OCI-M1 (cell line): ENCODE results near the gene RTCA.
"Not testable (repeated sequence)": the region's sequence is repeated elsewhere in the genome, so short reads cannot be mapped to it uniquely, and the experiment has no call there.

Experiments
- DNase-seq: peaks from one replicate; lab custom pipeline; 2025; lab: John Stamatoyannopoulos, UW

RTCA gene

GRCh38 chr1:100265931-100266740, at the start of gene RTCA:
Gene RTCA (plus strand): TSS chr1:100266216. CDS start chr1:100266376, 160 bp downstream.
- peak; percentile 98 for DNase-seq

GRCh38 chr1:100217834-100218233, 48.2 kb upstream of the RTCA start:
- DNase-seq: no peak

GRCh38 chr1:100219457-100219856, 46.6 kb upstream of the RTCA start:
- no peak for DNase-seq

- DNase-seq: peak; percentile 23
These were observed 46.1 kb upstream of the RTCA start for GRCh38 chr1:100219883-100220282.

GRCh38 chr1:100222428-100222827, 43.6 kb upstream of the RTCA start:
- DNase-seq: no peak

GRCh38 chr1:100229681-100230443, 36.2 kb upstream of the RTCA start:
- no peak for DNase-seq

GRCh38 chr1:100230765-100231164, 35.3 kb upstream of the RTCA start:
- DNase-seq: no peak

- no peak for DNase-seq
These were observed 34.3 kb upstream of the RTCA start for GRCh38 chr1:100231721-100232120.

- no peak for DNase-seq
These were observed 33.9 kb upstream of the RTCA start for GRCh38 chr1:100232156-100232555.

- DNase-seq: not testable (repeated sequence)
These were observed 32.5 kb upstream of the RTCA start for GRCh38 chr1:100233566-100233965.

- DNase-seq: no peak
These were observed 31.6 kb upstream of the RTCA start for GRCh38 chr1:100234432-100234831.

- DNase-seq: no peak
These were observed 28.9 kb upstream of the RTCA start for GRCh38 chr1:100237091-100237490.

- DNase-seq: no peak
These were observed 26.1 kb upstream of the RTCA start for GRCh38 chr1:100239961-100240360.

- DNase-seq: no peak
These were observed 25.4 kb upstream of the RTCA start for GRCh38 chr1:100240631-100241030.

- DNase-seq: no peak
These were observed 19.3 kb upstream of the RTCA start for GRCh38 chr1:100246738-100247137.

GRCh38 chr1:100249155-100249536, 16.9 kb upstream of the RTCA start:
- no peak for DNase-seq

- DNase-seq: peak; percentile 97
These were observed 16.3 kb upstream of the RTCA start, which contains the start of gene DBT for GRCh38 chr1:100249537-100250257. Gene DBT (minus strand): TSS chr1:100249834. CDS start chr1:100249820, 14 bp downstream.

GRCh38 chr1:100250264-100250663, 15.8 kb upstream of the RTCA start:
- no peak for DNase-seq

GRCh38 chr1:100250807-100251206, 15.2 kb upstream of the RTCA start:
- DNase-seq: no peak

- no peak for DNase-seq
These were observed 13.1 kb upstream of the RTCA start for GRCh38 chr1:100252901-100253300.

- peak; percentile 12 for DNase-seq
These were observed 12.5 kb upstream of the RTCA start for GRCh38 chr1:100253552-100253951.

- not testable (repeated sequence) for DNase-seq
These were observed 9.7 kb upstream of the RTCA start for GRCh38 chr1:100256273-100256672.
